Measurements from ENCODE around the gene ACER3. TPM values are rescaled to one million over a fixed set of nuclear protein-coding genes. Genes with fewer than 3 reads are reported as not detected.

ACER3 gene
- total and polyA plus RNA-seq, 4 donors = 1.9 to 5.9 (median 4.2) TPM

GRCh38 chr11:76880956-76881355 lies 20.2 kb downstream of the ACER3 start:
- H3K4me1 ChIP-seq (ENCODE audit: control insufficient read depth in 4 of 4, insufficient read depth in 4 of 4, low read length in 3 of 4) = no peaks in the 10 kb centered on the region
- no peak overlapping the region for H3K9ac ChIP-seq (ENCODE audit: low read depth in 1 of 2, low read length in 2 of 2)
- no peak overlapping the region for H3K27ac ChIP-seq (ENCODE audit: low read depth in 1 of 2, low read length in 2 of 2)
- DNase-seq (ENCODE audit: low spot score) = no peak
- TF ChIP-seq NR2F2 (IDR thresholded peaks at IDR 0.05) (no peak), SP1 (IDR thresholded peaks at IDR 0.05) (no peak), FOXA2 (IDR thresholded peaks at IDR 0.05) (no peak), MAX (IDR thresholded peaks at IDR 0.05) (no peak), ATF3 (IDR thresholded peaks at IDR 0.05) (no peak), EGR1 (IDR thresholded peaks at IDR 0.05; ENCODE audit: low read depth in 2 of 2) (no peak), JUND (IDR thresholded peaks at IDR 0.05) (no peak), REST (IDR thresholded peaks at IDR 0.05) (no peak), FOXA1 (IDR thresholded peaks at IDR 0.05) (no peak)
- H3K36me3 ChIP-seq (ENCODE audit: control insufficient read depth in 4 of 4, insufficient read depth in 3 of 4, low read depth in 1 of 4, low read length in 3 of 4) = no peaks in the 10 kb centered on the region
- no peak overlapping the region for H3K4me3 ChIP-seq (ENCODE audit: low read depth in 1 of 3, low read length in 3 of 3)
- no peaks in the 10 kb centered on the region for H3K27me3 ChIP-seq (ENCODE audit: control insufficient read depth in 4 of 4, insufficient read depth in 4 of 4, low read length in 3 of 4)
- no peaks in the 10 kb centered on the region for H3K9me3 ChIP-seq (ENCODE audit: control insufficient read depth in 4 of 4, low read length in 3 of 4)
- WGBS = 97% methylated on average over 4 of the region's 4 CpGs

GRCh38 chr11:76885390-76886097 lies 24.8 kb downstream of the ACER3 start:
- WGBS = 85% methylated on average over 9 of the region's 9 CpGs
- no peak overlapping the region for H3K9ac ChIP-seq (ENCODE audit: low read depth in 1 of 2, low read length in 2 of 2)
- TF ChIP-seq FOXA2 (IDR thresholded peaks at IDR 0.05) = no peak
- TF ChIP-seq YY1 (IDR thresholded peaks at IDR 0.05) = no peak
- no peak for TF ChIP-seq GABPA (IDR thresholded peaks at IDR 0.05 in 1 of 2, conservative IDR thresholded peaks at IDR 0.05 in 1 of 2)
- TF ChIP-seq HNF4G (IDR thresholded peaks at IDR 0.05) = no peak
- no peak for TF ChIP-seq ZBTB33 (IDR thresholded peaks at IDR 0.05)
- no peak for TF ChIP-seq CTCF (IDR thresholded peaks at IDR 0.05; ENCODE audit: low read depth, low read length, missing input control)
- no peak for TF ChIP-seq MAX (IDR thresholded peaks at IDR 0.05)
- no peak for TF ChIP-seq RXRA (IDR thresholded peaks at IDR 0.05)
- TF ChIP-seq JUND (IDR thresholded peaks at IDR 0.05) = no peak
- no peak for TF ChIP-seq TAF1 (conservative IDR thresholded peaks at IDR 0.05)
- no peak for TF ChIP-seq ATF3 (IDR thresholded peaks at IDR 0.05)
- no peak for TF ChIP-seq HNF4A (conservative IDR thresholded peaks at IDR 0.05)
- no peak for TF ChIP-seq EGR1 (IDR thresholded peaks at IDR 0.05; ENCODE audit: low read depth in 2 of 2)
- TF ChIP-seq RAD21 (IDR thresholded peaks at IDR 0.05) = no peak
- no peaks in the 10 kb centered on the region for H3K9me3 ChIP-seq (ENCODE audit: control insufficient read depth in 4 of 4, low read length in 3 of 4)
- no peak overlapping the region for H3K27ac ChIP-seq (ENCODE audit: low read depth in 1 of 2, low read length in 2 of 2)
- no peak for DNase-seq (ENCODE audit: low spot score)
- H3K36me3 ChIP-seq (ENCODE audit: control insufficient read depth in 4 of 4, insufficient read depth in 3 of 4, low read depth in 1 of 4, low read length in 3 of 4) = no peaks in the 10 kb centered on the region
- H3K4me3 ChIP-seq (ENCODE audit: low read depth in 1 of 3, low read length in 3 of 3) = no peak overlapping the region
- no peaks in the 10 kb centered on the region for H3K4me1 ChIP-seq (ENCODE audit: control insufficient read depth in 4 of 4, insufficient read depth in 4 of 4, low read length in 3 of 4)
- no peaks in the 10 kb centered on the region for H3K27me3 ChIP-seq (ENCODE audit: control insufficient read depth in 4 of 4, insufficient read depth in 4 of 4, low read length in 3 of 4)

Measured in liver (tissue), 9 donors.